GM12873 (cell line): ENCODE results near the gene ILDR1.

Experiments used
- TF ChIP-seq, protein P1 (sequence below): IDR thresholded peaks from 2 replicates; pipeline ENCODE4 v1.5.1; 2012; ENCODE audit warnings: low read depth, mild to moderate bottlenecking, moderate library complexity, low read length, control low read depth; ENCODE audit not compliant: insufficient read depth; ENCODE audit errors: missing control alignments

Gene ILDR1

GRCh38 chr3:122003606-122004005 is 18.4 kb downstream of the ILDR1 start:
- TF ChIP-seq, protein P1, sequence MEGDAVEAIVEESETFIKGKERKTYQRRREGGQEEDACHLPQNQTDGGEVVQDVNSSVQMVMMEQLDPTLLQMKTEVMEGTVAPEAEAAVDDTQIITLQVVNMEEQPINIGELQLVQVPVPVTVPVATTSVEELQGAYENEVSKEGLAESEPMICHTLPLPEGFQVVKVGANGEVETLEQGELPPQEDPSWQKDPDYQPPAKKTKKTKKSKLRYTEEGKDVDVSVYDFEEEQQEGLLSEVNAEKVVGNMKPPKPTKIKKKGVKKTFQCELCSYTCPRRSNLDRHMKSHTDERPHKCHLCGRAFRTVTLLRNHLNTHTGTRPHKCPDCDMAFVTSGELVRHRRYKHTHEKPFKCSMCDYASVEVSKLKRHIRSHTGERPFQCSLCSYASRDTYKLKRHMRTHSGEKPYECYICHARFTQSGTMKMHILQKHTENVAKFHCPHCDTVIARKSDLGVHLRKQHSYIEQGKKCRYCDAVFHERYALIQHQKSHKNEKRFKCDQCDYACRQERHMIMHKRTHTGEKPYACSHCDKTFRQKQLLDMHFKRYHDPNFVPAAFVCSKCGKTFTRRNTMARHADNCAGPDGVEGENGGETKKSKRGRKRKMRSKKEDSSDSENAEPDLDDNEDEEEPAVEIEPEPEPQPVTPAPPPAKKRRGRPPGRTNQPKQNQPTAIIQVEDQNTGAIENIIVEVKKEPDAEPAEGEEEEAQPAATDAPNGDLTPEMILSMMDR, result no peak

DNA sequence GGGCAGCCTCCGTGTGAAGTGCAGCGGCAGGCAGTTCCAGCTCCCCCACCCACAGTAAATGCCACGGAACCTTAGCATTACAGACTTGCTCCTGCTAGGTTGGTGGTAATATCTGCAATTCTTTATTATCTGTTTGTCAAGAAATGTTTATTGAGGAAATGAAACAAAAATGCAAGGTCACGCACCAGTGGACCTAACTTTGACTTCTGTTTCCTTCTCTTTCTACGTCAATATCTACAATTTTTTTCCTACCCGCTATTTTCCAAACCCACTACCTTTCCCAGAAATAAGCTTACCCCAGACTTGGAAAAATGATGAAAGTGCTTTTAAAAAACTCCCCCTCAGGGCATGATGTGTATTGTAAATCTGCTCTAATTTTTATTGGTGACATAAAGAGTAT is 18.9 kb downstream of the ILDR1 start:
- TF ChIP-seq, protein P1, result no peak

- TF ChIP-seq, protein P1, result no peak
Measured at GRCh38 chr3:122002611-122003010, 19.4 kb downstream of the ILDR1 start.

DNA sequence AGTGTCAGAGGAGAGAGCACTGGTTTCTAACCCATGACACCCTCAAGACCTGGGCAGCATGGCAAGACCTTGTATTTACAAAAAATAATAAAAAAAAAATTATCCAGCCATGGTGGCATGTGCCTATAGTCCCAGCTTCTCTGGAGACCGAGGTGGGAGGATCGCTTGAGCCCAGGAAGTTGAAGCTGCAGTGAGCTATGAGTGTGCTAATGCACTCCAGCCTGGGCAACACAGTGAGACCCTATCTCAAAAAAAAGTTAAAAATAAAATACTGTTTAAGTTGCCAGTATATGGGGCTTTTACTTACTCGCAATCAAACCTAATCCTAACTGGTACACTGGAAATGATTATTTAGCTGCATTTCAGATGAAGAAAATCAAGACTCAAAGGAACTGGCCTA is 20.2 kb downstream of the ILDR1 start:
- TF ChIP-seq, protein P1, result no peak

GRCh38 chr3:122000936-122001605 is 21.0 kb downstream of the ILDR1 start:
- TF ChIP-seq, protein P1, result no peak

GRCh38 chr3:121999931-122000330 is 22.1 kb downstream of the ILDR1 start:
- TF ChIP-seq, protein P1, result no peak

DNA sequence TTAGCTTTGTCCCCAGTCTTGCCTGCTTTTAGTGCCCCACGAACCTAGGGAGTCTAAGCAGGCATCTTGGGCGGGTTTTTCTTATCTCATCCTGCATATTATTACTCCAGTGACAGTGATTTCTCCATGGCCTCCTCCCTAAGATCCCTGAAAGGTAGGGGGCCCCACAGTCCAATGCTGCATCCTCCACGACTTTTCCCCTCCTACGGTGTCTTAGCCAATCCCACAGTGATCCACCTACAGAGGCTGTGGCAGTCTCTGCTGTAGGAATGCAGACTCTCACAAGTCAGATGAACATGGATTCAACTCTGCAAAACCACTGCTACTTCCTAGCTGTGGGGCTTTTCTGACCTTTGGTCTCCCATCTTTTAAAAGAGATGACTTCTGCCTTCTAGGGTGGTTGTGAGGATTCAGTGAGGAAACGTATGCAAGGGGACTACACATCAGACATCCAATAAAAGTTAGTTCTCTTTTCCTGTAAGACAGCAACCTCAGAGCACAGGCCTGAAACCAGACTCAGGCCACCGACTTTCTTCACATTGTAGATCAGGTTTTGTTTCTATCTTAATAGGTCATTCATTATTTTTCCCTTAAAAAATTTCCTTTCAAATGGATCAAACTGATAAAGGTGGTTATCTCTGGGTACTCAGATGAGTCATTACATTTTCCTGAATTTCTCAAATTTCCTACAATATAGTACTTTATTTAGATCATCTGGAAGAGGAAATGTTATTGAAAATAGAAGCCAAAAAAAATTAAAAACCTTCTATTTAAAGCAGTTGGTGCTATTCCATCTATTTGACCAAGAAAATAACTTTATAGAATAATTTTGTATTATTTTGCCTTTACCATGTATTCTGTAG is 23.2 kb downstream of the ILDR1 start:
- TF ChIP-seq, protein P1, result no peak
